Left ventricle myocardium inferior (tissue), 1 donor: Measurements from ENCODE around the gene GPALPP1. TPM values are rescaled to one million over a fixed set of nuclear protein-coding genes. Genes with fewer than 3 reads are reported as not detected.

Experiments
- DNase-seq: peaks from one replicate; pipeline ENCODE4 v3.0.0-alpha.2; 2020
- H3K27ac ChIP-seq: fragments of 200-600 bp; replicated peaks from 2 replicates; pipeline ENCODE4 v1.8.0; 2021
- H3K27me3 ChIP-seq: fragments of 200-600 bp; 2 replicates; pipeline ENCODE4 v1.8.0; 2021; ENCODE audit warnings: low read depth
- H3K36me3 ChIP-seq: fragments of 200-600 bp; 2 replicates; pipeline ENCODE4 v1.8.0; 2021
- H3K4me1 ChIP-seq: fragments of 200-600 bp; 2 replicates; pipeline ENCODE4 v1.8.0; 2021
- H3K4me3 ChIP-seq: fragments of 200-600 bp; 2 replicates; pipeline ENCODE4 v1.8.0; 2021; ENCODE audit warnings: mild to moderate bottlenecking, moderate library complexity
- H3K9me3 ChIP-seq: fragments of 200-600 bp; replicated peaks from 2 replicates; pipeline ENCODE4 v1.8.0; 2021
- CTCF ChIP-seq: fragments of 200-600 bp; IDR thresholded peaks from 2 replicates; pipeline ENCODE4 v1.8.0; 2021; ENCODE audit warnings: antibody characterized with exemption, mild to moderate bottlenecking, borderline replicate concordance
- intact Hi-C: fragments of 100-400 bp; cut with micrococcal nuclease; formaldehyde crosslinking; loops from one replicate; pipeline ENCODE4 v1.11.0; 2022
- total RNA-seq: library from RNA; stranded (reverse); fragmentation: NEBNext Ultra II Directional; extraction: Animal tissue kit (Norgen Biotek cat#: 25700); gene quantifications from one replicate; pipeline ENCODE4 v1.2.1, GENCODE V29; 2021
- donor health status: DM: no; HTN: yes; CAD: no; lungs with severe emphysema.

Gene GPALPP1
- total RNA-seq, 1 donor from 2014 or later = 10.7 TPM

- Histone ChIP-seq H3K4me1 (peaks cover 28% of the 10 kb centered on the region), H3K9me3 (no peaks in the 10 kb centered on the region), H3K4me3 (no peak overlapping the region), H3K36me3 (peaks cover 16% of the 10 kb centered on the region), H3K27ac (no peak overlapping the region), H3K27me3 (no peaks in the 10 kb centered on the region)
- DNase-seq = no peak
- TF ChIP-seq CTCF = peak; percentile 68
- intact Hi-C loops = loop anchor here (5.0 kb wide), 1 partner anchor 491 kb away; no protein-coding TSS in a partner anchor
Observed at GRCh38 chr13:44972956-44973581, 16.3 kb upstream of the GPALPP1 start.

GRCh38 chr13:44974056-44974793 lies 15.1 kb upstream of the GPALPP1 start:
- intact Hi-C loops = loop anchor here (5.0 kb wide), 1 partner anchor 492 kb away; no protein-coding TSS in a partner anchor
- Histone ChIP-seq H3K9me3 (no peaks in the 10 kb centered on the region), H3K36me3 (peaks cover 27% of the 10 kb centered on the region), H3K27ac (peak overlapping the region; percentile 45), H3K27me3 (no peaks in the 10 kb centered on the region), H3K4me3 (no peak overlapping the region), H3K4me1 (peaks cover 25% of the 10 kb centered on the region)
- TF ChIP-seq CTCF = no peak
- DNase-seq = no peak

GRCh38 chr13:44976196-44976595 lies 13.1 kb upstream of the GPALPP1 start:
- intact Hi-C loops = no loop called here
- Histone ChIP-seq H3K9me3 (no peaks in the 10 kb centered on the region), H3K27ac (no peak overlapping the region), H3K4me3 (no peak overlapping the region), H3K27me3 (no peaks in the 10 kb centered on the region), H3K4me1 (peaks cover 20% of the 10 kb centered on the region), H3K36me3 (peaks cover 43% of the 10 kb centered on the region)
- no peak for TF ChIP-seq CTCF
- DNase-seq = no peak

- Histone ChIP-seq H3K27me3 (no peaks in the 10 kb centered on the region), H3K27ac (no peak overlapping the region), H3K9me3 (no peaks in the 10 kb centered on the region), H3K4me3 (no peak overlapping the region), H3K36me3 (peaks cover 43% of the 10 kb centered on the region), H3K4me1 (peaks cover 20% of the 10 kb centered on the region)
- no peak for TF ChIP-seq CTCF
- no peak for DNase-seq
- intact Hi-C loops = no loop called here
Observed at GRCh38 chr13:44976949-44977583, 12.3 kb upstream of the GPALPP1 start.

GRCh38 chr13:44978328-44978727 lies 11.0 kb upstream of the GPALPP1 start:
- Histone ChIP-seq H3K9me3 (no peaks in the 10 kb centered on the region), H3K36me3 (peaks cover 43% of the 10 kb centered on the region), H3K27me3 (no peaks in the 10 kb centered on the region), H3K27ac (no peak overlapping the region), H3K4me3 (no peak overlapping the region), H3K4me1 (peaks cover 14% of the 10 kb centered on the region)
- intact Hi-C loops = no loop called here
- DNase-seq = no peak
- no peak for TF ChIP-seq CTCF
